ENCODE data around the gene CCDC136.

- TF ChIP-seq CTCF (conservative IDR thresholded peaks at IDR 0.05; ENCODE audit: low read length) = no peak
- TF ChIP-seq EZH2phosphoT487 (IDR thresholded peaks at IDR 0.05; ENCODE audit: borderline replicate concordance, low read depth, low read length) = no peak
Observed at GRCh38 chr7:128774029-128774689, 17.6 kb upstream of the CCDC136 start.

All from OCI-LY7 (cell line).